NT2/D1 (cell line): ENCODE results near the gene RAI1.

Experiments
- DNase-seq: peaks from one replicate; pipeline ENCODE4 v3.0.0-alpha.2; 2011; ENCODE audit warnings: low read depth, low spot score
- H3K27me3 ChIP-seq: 2 replicates; pipeline ENCODE4 v1.6.0; 2011; ENCODE audit warnings: mild to moderate bottlenecking; ENCODE audit not compliant: insufficient read length, insufficient read depth
- H3K36me3 ChIP-seq: 2 replicates; pipeline ENCODE4 v1.6.1; 2011; ENCODE audit warnings: mild to moderate bottlenecking, low read length, mixed read lengths; ENCODE audit not compliant: insufficient read depth, insufficient read length
- H3K4me1 ChIP-seq: 2 replicates; pipeline ENCODE4 v1.5.1; 2011; ENCODE audit not compliant: insufficient read depth, insufficient read length
- H3K4me3 ChIP-seq: 2 replicates; pipeline ENCODE4 v1.5.1; 2011; ENCODE audit warnings: low read depth; ENCODE audit not compliant: insufficient read length
- H3K9ac ChIP-seq: 2 replicates; pipeline ENCODE4 v1.6.0; 2011; ENCODE audit warnings: low read depth; ENCODE audit not compliant: insufficient read length
- H3K9me3 ChIP-seq: 2 replicates; pipeline ENCODE4 v1.5.1; 2011; ENCODE audit warnings: mild to moderate bottlenecking, low read length; ENCODE audit not compliant: insufficient read depth
- SUZ12 ChIP-seq: IDR thresholded peaks from 2 replicates; pipeline ENCODE4 v1.6.1; 2011; ENCODE audit not compliant: insufficient read length, insufficient read depth; ENCODE audit errors: extremely low read depth
- YY1 ChIP-seq: IDR thresholded peaks from 2 replicates; pipeline ENCODE4 v1.6.1; 2011; ENCODE audit not compliant: insufficient read length, insufficient read depth
- ZNF274 ChIP-seq: IDR thresholded peaks from 2 replicates; pipeline ENCODE4 v1.6.1; 2011; ENCODE audit warnings: mild to moderate bottlenecking, low read depth, low read length

The RAI1 gene

DNA sequence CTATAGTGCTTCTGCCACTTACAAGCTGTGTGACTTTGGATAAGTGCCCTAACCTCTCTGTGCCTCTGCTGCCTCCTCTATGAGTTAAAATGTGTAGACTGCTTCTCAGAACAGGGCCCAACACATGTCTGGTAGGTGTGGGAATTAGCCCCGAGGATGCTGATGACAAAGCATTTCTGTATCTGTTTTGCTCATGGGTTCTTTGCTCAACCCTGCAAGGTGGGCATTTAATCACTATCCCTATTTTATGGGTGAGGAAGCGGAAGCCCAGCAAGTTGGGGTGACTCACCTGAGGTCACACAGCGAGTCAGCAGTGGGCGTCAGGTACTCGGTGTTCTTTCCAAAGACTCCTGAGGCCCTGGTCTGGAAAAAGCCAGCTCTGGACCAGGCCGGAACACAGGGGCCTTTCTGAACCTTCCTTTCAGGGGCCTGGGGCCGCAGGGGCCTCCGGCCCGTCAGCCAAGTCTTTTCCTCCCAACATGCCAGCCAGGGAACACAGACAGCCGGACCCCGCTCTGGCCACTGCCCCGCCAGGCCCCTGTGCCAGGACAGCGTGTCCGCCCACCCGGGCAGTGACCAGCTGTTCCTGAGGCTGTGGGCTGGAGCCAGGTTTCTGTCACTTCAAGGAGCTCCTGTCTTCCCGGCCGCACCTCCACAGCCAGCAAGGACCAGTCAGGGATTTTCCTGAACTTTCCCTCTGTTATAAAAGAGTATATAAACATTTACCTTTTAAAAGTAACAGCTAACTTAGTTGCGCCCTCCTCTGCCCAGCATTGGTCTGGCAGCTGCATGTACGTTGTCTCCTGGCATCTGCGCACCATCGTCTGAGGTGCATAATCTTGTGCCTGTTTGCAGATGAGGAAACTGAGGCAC is 93.0 kb downstream of the RAI1 start:
- no peak overlapping the region for H3K9ac ChIP-seq
- no peak overlapping the region for H3K4me3 ChIP-seq
- H3K9me3 ChIP-seq = no peaks in the 10 kb centered on the region
- peaks cover 21% of the 10 kb centered on the region for H3K4me1 ChIP-seq
- TF ChIP-seq YY1 (no peak), ZNF274 (no peak), SUZ12 (no peak)
- H3K36me3 ChIP-seq = no peaks in the 10 kb centered on the region
- DNase-seq = no peak
- H3K27me3 ChIP-seq = no peaks in the 10 kb centered on the region

DNA sequence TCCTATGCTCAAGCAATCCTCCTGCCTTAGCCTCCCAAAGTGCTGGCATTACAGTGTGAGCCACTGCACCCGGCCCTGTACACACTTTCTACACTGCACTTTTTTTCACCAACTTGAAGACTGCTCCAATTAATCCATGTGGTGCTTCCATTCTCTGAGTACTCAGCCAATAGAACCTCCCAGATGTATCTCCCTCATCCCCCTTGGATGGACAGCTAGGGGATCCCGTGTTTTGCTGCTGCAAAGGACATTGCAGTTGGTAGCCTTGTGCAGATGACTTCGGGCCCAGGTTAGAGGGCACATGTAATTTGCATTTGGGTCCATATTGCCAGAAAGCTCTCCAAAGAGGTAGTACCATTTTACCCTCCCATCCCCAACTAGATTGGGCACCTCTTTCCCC is 95.6 kb downstream of the RAI1 start:
- peaks cover 18% of the 10 kb centered on the region for H3K4me1 ChIP-seq
- no peak overlapping the region for H3K9ac ChIP-seq
- H3K27me3 ChIP-seq = no peaks in the 10 kb centered on the region
- no peaks in the 10 kb centered on the region for H3K9me3 ChIP-seq
- no peak overlapping the region for H3K4me3 ChIP-seq
- TF ChIP-seq ZNF274 (no peak), SUZ12 (no peak), YY1 (no peak)
- no peaks in the 10 kb centered on the region for H3K36me3 ChIP-seq
- no peak for DNase-seq

DNA sequence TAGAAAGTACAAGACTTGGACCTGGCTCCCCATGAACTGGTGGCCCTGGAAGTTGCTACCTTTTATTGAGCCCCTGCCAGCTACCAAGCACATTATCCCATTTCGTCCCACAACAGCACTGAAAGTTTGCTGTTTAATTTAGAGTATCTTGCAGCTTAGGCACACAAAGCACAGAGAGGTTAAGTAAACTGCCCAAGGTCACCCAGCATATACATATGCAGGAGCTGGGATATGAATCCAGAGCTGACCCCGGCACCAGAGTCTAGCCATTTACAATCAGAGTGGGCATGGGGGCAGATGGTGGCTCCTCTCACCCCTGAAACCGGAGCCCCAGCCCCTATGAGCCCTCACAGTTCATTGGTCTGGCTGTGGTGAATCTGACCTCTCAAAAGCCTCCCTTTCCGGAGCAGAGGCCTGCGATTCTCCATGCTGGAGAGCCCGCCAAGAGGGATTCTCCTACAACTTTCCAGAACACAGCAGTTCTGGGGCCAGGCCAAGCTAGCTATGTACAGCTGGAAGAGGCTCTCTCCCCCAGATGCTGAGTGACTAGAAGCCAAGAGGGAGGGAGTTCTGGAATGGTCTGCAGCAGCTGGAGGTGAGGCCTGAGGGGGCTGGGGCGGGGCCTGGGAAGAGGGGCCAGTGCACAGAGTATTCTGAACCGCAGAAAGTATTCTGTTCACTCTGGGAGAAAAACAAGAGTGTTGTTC is 97.2 kb downstream of the RAI1 start:
- H3K4me1 ChIP-seq = peaks cover 18% of the 10 kb centered on the region
- no peak for DNase-seq
- no peaks in the 10 kb centered on the region for H3K9me3 ChIP-seq
- TF ChIP-seq YY1 (no peak), SUZ12 (no peak), ZNF274 (no peak)
- no peaks in the 10 kb centered on the region for H3K36me3 ChIP-seq
- H3K9ac ChIP-seq = peak overlapping the region; percentile 25
- no peak overlapping the region for H3K4me3 ChIP-seq
- no peaks in the 10 kb centered on the region for H3K27me3 ChIP-seq

DNA sequence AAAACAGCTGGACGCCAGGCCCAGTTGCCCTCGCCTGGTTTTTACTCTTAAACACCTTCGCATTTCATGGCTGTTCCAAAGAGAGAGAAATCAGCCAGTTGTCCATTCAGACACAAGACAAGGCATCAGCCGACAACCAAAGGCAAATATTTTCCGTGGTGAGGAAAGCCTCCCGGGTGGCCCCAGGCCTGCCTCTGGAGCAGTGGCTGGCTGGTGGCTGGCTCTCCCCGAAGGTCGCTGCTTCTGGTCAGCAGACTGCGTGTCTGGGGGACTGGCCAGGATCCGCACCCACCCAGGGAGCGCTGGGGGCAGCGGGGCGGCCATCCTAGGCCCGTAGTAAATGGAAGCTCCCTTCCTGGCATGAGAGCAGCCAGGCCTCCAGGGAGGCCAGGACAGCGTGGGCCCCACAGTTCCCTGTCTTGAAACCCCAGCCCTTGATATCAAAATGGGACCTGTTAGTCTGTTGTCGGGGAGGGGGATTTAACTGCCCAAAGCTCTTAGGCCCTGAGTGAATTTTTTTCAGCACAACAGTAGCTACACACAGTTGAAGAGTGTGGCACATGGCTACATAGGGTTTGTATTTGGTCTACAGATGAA is 97.9 kb downstream of the RAI1 start:
- DNase-seq = no peak
- no peaks in the 10 kb centered on the region for H3K36me3 ChIP-seq
- TF ChIP-seq ZNF274 = no peak
- no peak for TF ChIP-seq YY1
- no peak for TF ChIP-seq SUZ12
- H3K27me3 ChIP-seq = no peaks in the 10 kb centered on the region
- H3K4me1 ChIP-seq = peaks cover 18% of the 10 kb centered on the region
- H3K9me3 ChIP-seq = no peaks in the 10 kb centered on the region
- peak overlapping the region; percentile 42 for H3K9ac ChIP-seq
- H3K4me3 ChIP-seq = no peak overlapping the region

- H3K4me3 ChIP-seq = peak overlapping the region; percentile 54
- TF ChIP-seq SUZ12 (no peak), YY1 (no peak), ZNF274 (no peak)
- peak overlapping the region; percentile 70 for H3K9ac ChIP-seq
- H3K36me3 ChIP-seq = no peaks in the 10 kb centered on the region
- DNase-seq = peak; percentile 70
- H3K9me3 ChIP-seq = no peaks in the 10 kb centered on the region
- peaks cover 34% of the 10 kb centered on the region for H3K4me1 ChIP-seq
- no peaks in the 10 kb centered on the region for H3K27me3 ChIP-seq
These were observed 99.8 kb downstream of the RAI1 start for GRCh38 chr17:17780922-17781590.

- H3K9me3 ChIP-seq = no peaks in the 10 kb centered on the region
- H3K36me3 ChIP-seq = no peaks in the 10 kb centered on the region
- H3K4me3 ChIP-seq = peak overlapping the region; percentile 54
- TF ChIP-seq SUZ12 = no peak
- TF ChIP-seq YY1 = no peak
- TF ChIP-seq ZNF274 = no peak
- peaks cover 36% of the 10 kb centered on the region for H3K4me1 ChIP-seq
- H3K9ac ChIP-seq = peak overlapping the region; percentile 70
- DNase-seq = no peak
- no peaks in the 10 kb centered on the region for H3K27me3 ChIP-seq
These were observed 100.6 kb downstream of the RAI1 start for GRCh38 chr17:17781591-17782496.
